HFF-Myc (cell line): ENCODE results near the gene C15orf39.
"Not testable (repeated sequence)": the region's sequence is repeated elsewhere in the genome, so short reads cannot be mapped to it uniquely, and the experiment has no call there.

Experiments used
- DNase-seq: peaks from one replicate; pipeline ENCODE4 v3.0.0-alpha.2; 2011; ENCODE audit warnings: low read depth; ENCODE audit errors: extremely low read depth
- H3K4me3 ChIP-seq: replicated peaks from 2 replicates; pipeline ENCODE4 v1.5.1; 2011; ENCODE audit warnings: low read depth, mild to moderate bottlenecking, control low read depth, low read length
- TF ChIP-seq, protein P1 (sequence below): IDR thresholded peaks from 2 replicates; pipeline ENCODE4 v1.5.1; 2012; ENCODE audit warnings: mild to moderate bottlenecking, low read depth, low read length, control low read depth; ENCODE audit errors: missing control alignments

The C15orf39 gene

DNA sequence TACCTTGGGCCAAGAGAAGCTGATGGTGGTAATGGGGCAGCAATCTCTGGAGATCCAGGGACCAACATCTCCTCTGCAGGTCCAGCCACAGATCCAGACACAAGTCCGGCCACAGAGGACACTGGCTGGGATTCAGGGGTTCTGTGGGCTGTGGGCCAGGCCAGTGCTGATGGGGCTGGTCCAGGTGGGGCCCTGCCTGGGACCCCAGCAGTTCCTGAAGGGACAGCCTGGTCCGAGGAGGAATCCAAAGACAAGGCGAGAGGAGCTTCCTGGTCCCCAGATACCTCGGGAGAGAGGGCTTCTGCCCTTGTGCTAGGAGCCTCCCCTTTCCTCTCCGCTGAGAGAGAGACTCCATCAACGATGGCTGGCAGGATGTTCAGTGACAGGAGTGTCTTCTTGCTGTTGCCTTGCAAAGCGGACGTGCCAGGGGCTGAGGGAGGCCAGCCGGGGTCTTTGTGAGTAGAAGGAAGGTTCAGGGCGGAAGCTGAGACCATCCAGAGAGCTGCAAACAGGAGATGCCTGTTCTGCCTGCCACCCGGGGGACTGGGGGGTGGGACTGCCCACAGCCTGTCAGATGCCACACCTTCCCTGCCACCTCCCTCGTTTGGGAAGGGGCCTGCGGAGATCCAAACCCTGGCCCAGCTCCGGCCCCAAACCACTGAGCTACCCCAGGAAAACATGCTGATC, 32.0 kb downstream of the C15orf39 start:
- no peak overlapping the region for H3K4me3 ChIP-seq
- TF ChIP-seq, protein P1, sequence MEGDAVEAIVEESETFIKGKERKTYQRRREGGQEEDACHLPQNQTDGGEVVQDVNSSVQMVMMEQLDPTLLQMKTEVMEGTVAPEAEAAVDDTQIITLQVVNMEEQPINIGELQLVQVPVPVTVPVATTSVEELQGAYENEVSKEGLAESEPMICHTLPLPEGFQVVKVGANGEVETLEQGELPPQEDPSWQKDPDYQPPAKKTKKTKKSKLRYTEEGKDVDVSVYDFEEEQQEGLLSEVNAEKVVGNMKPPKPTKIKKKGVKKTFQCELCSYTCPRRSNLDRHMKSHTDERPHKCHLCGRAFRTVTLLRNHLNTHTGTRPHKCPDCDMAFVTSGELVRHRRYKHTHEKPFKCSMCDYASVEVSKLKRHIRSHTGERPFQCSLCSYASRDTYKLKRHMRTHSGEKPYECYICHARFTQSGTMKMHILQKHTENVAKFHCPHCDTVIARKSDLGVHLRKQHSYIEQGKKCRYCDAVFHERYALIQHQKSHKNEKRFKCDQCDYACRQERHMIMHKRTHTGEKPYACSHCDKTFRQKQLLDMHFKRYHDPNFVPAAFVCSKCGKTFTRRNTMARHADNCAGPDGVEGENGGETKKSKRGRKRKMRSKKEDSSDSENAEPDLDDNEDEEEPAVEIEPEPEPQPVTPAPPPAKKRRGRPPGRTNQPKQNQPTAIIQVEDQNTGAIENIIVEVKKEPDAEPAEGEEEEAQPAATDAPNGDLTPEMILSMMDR: no peak
- DNase-seq: no peak

DNA sequence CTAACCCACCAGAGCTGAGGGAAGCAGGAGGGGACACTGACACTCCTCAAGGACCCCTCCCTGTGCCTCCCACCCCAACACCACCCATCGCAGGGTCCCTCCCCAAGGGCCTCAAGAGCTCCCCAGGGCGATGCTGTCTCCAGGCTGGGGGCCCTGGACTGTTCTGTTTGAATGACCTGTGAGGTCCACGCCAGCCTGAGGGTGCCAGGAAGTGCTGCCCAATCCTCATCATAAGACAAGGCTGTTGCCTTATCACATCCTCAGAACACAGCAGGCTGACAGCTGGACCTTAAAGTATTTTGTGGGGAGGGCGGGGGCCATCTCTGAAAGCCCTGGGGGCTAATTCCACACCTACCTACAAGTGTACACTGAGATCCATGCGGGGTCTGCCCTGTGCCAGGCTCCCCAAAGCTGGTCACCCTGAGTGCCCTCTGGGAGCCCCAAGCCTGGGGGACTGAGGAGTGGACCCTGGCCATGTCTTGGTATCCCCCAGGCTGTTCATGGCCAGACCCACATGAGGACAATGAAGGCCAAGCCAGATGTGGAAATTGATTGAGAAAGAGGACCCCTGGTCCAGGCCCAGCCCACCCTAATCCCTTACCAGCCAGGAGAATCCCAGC, 32.6 kb downstream of the C15orf39 start:
- TF ChIP-seq, protein P1: no peak
- DNase-seq: no peak
- H3K4me3 ChIP-seq: no peak overlapping the region

DNA sequence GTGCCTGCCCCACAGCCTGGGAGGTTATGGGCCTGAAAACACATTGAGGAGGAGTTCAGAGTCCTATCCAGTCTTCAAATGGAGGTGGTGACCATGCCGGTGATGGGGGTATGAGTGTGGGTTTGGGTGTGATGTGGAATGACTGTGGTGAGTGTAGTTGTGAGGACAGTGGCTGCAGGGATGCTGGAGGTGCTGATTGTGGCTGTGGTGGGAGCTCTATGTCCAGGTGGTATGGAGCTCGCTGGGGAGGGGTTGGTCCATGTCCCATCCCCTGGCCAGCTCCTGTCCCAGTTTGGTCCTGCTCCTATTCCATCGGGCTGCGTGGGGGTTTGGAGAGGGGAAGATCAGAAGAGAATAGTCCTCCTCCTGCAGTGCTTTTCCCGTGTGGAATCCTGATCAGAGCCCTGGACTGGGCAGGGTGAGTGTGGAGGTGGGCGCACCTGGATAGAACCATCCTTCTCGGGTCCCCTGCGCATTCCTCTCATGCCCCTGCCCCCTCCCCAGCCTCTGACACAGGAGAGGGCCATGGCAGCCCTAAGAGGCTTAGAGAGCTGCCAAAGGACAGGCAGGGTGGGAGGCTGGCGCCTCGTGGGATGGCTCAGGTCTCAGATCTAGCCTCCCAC, 33.5 kb downstream of the C15orf39 start:
- DNase-seq: no peak
- TF ChIP-seq, protein P1: no peak
- no peak overlapping the region for H3K4me3 ChIP-seq

DNA sequence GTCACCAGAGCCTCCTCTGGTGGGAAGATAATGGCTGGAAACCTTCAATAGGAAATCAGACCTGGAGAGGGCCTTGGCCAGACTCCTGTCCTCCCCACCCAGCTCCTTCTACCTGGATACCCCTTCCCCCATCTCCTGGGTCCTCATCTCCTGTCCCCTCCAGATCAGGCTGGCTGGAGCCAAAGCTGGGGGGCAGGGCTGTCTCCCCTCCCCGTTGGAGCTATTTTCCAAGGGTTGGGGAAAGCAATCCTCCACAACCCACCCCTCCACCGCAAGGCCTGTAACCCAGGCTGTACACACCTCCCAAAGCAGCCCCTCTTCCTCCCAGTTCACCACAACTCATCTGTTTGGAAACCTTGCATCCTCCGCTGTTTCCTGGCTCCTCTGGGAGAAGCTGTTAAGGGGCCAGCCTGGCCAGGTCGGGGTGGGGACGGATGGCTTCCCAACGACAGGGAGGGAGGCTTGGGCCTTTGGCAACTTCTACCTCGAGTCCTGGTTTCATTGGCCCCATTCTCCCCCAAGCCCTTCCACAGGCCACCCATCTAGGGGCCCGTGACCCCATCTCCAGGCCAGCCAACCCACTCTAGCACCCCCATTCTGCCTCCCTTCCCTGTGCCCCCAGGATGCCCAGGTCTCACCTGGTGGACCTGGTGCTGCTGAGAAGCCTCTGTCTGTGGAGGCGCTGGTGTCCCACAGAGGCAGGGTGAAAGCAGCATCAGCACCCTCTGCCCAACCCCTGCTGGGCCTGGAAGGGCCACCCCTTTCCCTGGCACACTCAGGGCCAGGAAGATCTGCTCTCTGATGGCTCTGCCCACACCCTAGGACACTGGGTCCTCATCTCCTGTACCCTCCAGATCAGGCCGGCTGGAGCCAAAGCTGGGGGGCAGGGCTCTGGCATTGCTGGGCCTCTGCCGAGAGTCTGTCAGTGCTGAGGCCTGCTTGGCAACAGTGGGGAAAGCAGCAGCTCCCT, 34.4 kb downstream of the C15orf39 start:
- no peak for DNase-seq
- no peak overlapping the region for H3K4me3 ChIP-seq
- TF ChIP-seq, protein P1: no peak

DNA sequence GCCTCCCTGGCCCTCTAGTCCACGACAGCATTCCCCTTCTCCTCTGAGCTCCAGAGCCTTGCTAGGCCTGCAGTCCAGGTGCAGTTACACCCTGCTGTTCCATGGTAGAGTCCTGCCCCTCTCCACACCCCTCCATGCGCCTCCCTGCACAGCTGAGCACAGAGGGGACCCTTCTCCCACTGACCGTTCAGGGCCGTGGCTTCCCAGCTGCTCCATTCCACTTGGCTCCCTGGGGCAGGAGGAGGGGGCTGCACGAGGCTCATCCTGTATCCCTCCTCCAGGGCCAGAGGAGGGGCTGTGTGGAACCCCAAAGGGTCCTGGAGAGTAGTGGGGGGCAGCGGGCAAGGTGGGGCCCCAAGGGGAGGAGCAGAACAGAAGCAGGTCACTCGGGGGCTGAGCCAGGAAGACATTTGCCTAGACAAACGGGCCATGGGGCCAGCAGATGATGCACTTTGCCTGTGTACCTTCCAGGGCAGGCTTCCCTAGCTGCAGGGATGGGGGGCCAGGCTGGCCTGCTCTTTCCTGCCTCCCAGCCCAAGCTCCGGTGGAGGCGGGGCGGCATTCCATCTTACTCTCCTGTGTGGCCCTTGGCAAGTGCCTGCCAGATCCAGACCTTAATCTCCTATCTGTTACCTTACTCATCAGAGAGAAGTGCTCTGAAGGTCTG, 35.8 kb downstream of the C15orf39 start:
- DNase-seq: no peak
- TF ChIP-seq, protein P1: no peak
- no peak overlapping the region for H3K4me3 ChIP-seq

DNA sequence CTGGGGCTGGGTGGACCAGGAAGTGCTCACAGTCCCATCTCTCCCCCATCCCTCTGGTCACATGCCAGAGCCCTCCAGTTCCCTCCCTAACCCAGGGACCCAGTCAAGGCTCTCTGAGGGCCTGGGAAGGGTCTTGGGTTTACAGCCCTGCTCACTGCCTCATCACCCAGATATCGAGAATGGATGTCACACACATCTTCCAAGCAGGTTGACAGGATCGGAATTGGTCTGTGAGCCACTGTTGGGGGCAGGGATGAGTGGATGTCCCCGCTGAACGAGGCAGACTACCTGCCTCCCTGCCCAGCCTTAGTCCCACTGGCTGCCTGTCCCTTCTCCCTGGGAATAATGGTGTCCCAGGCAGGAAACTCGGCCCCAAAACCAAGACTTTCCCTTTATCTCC, 36.5 kb downstream of the C15orf39 start:
- no peak for DNase-seq
- H3K4me3 ChIP-seq: no peak overlapping the region

DNA sequence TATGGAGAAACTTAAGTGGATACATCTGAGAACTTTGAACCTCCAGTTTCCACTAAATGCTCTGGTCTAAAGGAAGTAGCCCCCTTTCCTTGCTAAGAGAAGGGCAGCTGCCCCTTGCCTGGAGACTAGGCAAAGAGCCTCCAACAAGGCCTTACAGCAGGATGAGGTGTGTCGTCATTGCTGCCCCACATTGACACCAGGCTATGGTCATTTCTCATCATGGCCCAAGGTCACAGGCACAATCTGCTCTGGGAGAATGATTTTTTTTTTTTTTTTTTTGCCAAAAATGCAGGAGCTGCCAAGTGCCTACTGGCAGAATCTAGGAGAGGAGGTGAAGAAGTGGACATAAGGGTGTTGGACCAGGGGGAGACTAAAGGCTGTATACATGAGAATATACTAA, 44.1 kb downstream of the C15orf39 start:
- DNase-seq, H3K4me3 ChIP-seq: not testable (repeated sequence)

More for the DNA sequence above, 36.5 kb downstream of the C15orf39 start:
- TF ChIP-seq, protein P1: no peak

DNA sequence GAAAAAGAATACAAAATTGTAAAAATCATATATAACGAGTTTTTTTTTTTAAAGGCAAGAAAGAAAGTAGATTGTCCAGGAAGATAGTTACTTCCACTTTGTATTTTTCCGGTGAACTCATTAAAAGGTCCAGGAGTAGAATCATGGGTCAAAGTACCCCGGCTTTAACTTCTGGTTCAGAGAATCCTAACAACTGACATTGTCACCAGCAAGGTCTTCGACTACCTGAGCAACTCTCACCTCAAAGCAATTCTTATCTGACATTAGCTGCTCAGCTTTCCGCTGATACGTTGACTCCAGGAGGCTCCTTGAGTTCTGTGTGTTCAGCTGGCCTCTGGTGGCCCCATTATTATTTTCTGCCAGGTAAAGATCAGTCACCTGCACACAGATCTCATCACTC, 47.3 kb downstream of the C15orf39 start:
- not testable (repeated sequence) for DNase-seq

More for the DNA sequence above, 47.3 kb downstream of the C15orf39 start:
- H3K4me3 ChIP-seq: not testable (repeated sequence)
